UCSD-AML1 (cell line): Measurements from ENCODE around the gene UGP2.
"Not testable (repeated sequence)": the region's sequence is repeated elsewhere in the genome, so short reads cannot be mapped to it uniquely, and the experiment has no call there.

Experiments
- DNase-seq: peaks from one replicate; lab custom pipeline; 2025; ENCODE audit not compliant: unreplicated experiment; lab: John Stamatoyannopoulos, UW

The UGP2 gene

DNA sequence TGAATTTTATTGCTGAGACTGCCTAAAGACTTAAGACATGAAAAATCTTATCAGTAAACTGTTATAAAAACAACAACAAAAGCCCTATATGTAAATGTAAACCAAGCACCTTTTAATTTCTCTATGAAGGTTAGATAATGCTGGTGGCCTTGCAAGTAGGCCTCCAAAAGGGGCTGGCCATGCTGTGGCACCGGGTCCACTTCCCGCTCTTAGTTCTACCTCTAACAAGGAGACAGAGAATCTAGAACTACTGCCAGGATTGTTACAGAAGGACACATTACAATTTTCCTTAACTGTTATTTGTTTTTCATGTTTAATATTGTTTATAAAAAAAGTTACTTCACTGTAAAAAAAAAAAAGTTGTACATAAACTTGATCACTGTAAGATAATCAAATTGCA lies 49.0 kb downstream of the UGP2 start:
- DNase-seq: no peak

DNA sequence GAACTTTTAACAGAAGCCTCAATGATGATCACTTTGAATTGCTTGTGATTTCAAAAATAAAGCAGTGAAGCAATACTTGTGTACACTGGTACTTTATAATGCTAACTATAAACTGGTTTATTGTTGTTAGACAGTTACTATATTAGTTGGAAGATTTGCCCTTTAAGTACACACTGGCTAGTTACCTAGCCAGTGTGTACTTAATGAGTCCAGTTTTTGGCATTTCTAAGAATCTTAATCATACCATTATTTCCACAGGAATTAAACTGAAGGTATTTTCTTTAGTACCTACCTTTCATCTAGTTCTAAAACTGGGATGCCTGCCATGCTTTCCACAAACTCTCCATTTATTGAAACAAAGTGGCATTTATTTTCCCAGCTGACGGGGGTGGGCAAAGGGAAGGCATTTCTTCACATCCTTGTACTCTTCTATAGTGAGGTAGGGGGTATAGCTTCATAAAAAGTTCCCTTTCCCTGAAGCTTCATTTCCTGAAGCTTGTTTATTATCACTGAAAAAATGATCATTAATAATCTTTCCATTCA lies 49.9 kb downstream of the UGP2 start:
- no peak for DNase-seq

DNA sequence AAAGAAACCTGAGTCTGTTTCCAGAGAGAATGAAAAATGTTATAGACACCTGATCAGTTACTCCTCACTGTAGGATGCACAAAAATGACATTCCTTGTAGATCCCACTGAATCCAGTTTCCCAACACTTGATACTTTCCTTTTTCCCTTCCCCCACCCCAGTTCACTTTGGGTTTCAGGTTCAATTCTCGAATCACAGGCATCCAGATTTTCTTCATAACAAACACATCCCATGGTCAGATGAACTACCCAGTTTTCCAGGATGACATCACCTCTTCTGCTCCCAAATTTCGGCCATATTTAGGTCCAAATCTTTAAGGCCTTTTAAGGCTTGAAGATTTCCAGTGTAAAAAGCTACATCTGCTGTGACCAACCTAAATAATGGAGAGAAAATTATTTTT lies 51.5 kb downstream of the UGP2 start:
- no peak for DNase-seq

DNA sequence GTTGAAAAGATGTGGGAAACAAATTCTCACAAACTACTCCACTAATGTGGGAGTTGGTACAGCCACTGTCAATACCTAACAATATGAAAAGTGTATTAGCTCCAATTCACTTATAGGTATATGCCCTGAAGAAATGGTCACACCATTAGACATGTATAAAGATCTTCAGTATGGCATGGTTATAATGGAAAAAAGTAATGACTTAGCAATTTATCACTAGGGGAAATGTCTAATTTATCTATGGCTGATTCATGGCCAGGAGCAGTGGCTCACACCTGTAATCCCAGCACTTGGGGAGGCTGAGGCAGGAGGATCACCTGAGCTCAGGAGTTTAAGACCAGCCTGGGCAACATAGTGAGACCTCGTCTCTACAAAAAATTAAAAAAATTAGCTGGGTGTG lies 52.5 kb downstream of the UGP2 start:
- DNase-seq: no peak

DNA sequence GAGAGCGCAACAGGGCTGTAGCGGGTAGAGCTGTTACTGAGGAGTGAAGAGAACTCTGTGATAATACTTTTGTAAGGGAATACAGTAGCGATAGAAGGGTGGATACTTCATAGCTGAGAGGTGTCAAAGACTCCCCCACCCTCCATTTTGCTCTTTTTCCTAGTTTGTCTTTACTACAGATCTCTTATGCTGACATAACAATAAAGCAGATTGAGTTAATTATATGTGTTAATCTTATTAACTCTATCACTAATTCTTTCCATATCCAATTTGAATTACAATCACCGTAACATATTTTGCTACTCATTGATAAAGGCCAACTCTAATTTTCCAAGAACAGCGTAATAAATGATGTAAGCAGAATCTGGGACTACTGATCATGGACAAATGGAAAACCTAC lies 57.1 kb downstream of the UGP2 start:
- DNase-seq: no peak

DNA sequence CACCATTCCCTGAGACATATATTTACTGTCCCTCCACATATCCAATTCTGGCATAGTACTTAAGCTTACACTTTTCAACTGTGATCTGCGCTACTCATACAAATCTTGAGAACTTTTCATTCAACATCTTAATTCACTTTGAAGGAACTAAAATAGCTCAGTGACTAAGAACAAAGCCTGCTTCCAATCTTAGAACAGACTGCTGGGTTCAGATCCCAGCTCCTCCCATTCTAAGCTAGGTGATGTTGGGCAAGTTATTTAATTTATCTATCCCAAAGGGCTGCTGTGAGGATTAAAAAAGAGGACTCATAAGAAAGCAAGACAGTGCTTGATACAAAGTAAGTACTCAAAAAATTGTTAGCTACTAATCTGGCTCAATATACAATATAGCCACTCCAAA lies 57.9 kb downstream of the UGP2 start:
- no peak for DNase-seq

DNA sequence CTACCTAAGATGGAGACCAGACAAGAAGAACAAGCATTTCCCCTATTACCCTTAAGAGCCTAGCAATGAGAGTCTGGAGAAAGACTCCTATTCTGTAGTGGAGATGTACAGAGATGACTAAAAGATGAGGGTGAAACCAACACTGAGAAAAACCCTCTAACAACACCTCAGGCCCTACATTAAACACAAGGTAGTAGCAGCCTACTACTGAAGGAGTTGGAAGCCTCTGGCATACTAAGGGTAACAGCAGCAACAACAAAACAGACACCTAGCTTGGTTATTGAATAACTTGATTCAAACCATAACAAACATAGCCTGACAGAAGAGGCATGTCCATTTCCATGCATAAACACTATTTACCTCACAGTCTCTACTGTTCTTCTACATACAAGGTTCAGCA lies 60.5 kb downstream of the UGP2 start:
- no peak for DNase-seq

DNA sequence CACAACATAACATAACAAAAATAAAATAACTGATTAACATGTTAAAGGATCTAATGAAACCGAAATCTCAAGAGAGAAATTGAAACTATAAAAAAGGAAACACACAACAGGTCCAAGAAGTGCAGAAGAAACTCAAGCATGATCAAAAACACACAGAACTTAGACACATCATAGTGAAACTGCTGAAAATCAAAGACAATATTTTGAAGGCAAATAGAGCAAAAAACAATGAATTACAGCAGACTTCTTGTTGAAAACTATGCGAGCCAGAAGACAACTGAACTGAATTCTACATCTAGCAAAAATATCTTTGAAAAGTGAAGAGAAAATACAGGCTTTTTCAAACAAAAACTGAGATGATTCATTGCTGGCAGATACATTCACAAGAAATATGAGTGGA lies 61.3 kb downstream of the UGP2 start:
- no peak for DNase-seq

DNA sequence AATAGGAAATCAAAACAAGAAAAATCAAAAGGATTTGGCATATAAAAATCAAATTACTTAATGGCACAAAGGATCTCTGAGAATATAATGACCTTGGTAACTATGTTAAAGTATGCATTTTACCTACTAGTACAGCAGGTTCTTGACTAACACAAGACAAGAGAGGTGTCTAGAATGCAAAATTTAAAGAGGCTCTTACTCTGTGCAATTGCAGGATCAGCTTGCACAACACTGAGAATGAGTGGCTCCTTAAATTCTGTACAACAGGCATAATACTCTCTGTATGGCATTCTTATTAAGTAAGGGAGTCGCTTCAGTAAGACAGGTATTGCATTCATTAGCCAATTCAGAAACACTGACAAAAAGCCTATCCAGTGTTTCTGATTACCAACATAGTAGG lies 72.6 kb downstream of the UGP2 start:
- DNase-seq: no peak

DNA sequence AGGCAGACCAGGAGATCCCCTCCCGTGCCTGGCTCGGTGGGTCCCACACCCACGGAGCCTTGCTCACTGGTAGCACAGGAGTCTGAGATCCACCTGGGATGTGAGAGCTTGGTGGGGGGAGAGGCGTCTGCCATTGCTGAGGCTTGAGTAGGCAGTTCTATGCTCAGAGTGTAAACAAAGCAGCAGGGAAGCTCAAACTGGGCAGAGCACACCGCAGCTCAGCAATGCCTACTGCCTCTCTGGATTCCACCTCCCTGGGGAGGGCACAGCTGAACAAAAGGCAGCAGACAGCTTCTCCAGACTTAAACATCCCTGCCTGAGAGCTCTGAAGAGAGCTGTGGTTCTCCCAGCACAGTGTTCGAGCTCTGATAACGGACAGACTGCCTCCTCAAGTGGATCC lies 85.1 kb downstream of the UGP2 start:
- DNase-seq: no peak

DNA sequence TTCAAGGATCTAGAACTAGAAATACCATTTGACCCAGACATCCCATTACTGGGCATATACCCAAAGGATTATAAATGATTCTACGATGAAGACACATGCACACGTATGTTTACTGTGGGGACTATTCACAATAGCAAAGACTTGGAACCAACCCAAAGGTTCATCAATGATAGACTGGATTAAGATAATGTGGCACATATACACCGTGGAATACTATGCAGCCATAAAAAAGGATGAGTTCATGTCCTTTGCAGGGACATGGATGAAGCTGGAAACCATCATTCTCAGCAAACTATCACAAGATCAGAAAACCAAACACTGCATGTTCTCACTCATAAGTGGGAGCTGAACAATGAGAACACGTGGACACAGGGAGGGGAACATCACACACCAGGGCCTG lies 90.4 kb downstream of the UGP2 start:
- not testable (repeated sequence) for DNase-seq
